HUES64 (cell line): ENCODE measurements around the gene GRIK1.

ENCODE experiments used
- H3K27ac ChIP-seq: 2 replicates; pipeline ENCODE4 v1.7.0; 2013; ENCODE audit warnings: low read depth, low read length, inconsistent platforms
- H3K27me3 ChIP-seq: 2 replicates; pipeline ENCODE4 v1.6.1; 2013; ENCODE audit warnings: mild to moderate bottlenecking, low read length; ENCODE audit not compliant: insufficient read depth
- H3K36me3 ChIP-seq: 2 replicates; pipeline ENCODE4 v1.6.1; 2013; ENCODE audit warnings: mild to moderate bottlenecking, low read length; ENCODE audit not compliant: insufficient read depth
- H3K4me1 ChIP-seq: 2 replicates; pipeline ENCODE4 v1.6.1; 2013; ENCODE audit warnings: mild to moderate bottlenecking, low read length, moderate library complexity; ENCODE audit not compliant: insufficient read depth
- H3K4me3 ChIP-seq: 2 replicates; pipeline ENCODE4 v1.5.1; 2013; ENCODE audit warnings: mild to moderate bottlenecking, low read length, moderate library complexity
- H3K9ac ChIP-seq: 2 replicates; pipeline ENCODE4 v1.6.1; 2013; ENCODE audit warnings: mild to moderate bottlenecking, low read depth, low read length
- H3K9me3 ChIP-seq: 2 replicates; pipeline ENCODE4 v1.6.1; 2013; ENCODE audit warnings: low read depth, low read length; ENCODE audit not compliant: insufficient read depth
- WGBS: fragments of 150-250, 120-280 bp; methylation state at CpG from one replicate; pipeline ENCODE4 v1.1.7; 2013; ENCODE audit warnings: missing lambda C conversion rate; 5-methylcytosine and 5-hydroxymethylcytosine counted together

Gene GRIK1

DNA sequence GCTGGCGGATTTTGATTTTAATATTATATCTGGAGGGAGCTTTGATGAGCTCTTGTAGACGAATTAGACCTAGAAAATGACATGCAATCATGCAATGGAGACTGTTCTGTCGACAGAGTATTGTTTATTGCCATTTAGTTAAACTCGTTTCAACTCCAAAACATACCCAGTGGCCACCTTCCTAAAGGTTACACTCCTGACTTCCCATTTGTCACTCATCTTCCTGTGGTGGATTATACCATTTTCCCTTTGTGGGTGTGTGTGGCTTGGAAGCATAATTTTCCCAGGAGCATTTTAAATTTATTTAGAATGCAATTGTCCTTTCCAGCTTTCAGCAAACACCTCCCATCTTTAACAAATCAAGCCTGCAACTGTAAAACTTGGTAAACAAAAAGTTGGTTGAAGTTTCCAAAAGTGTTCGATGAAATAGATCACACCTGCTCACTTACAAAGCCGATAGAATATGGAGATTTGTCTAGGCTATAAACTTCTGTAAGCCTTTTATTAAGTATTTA, 266.6 kb downstream of the GRIK1 start:
- WGBS: 92% methylated on average over 4 of the region's 6 CpGs
- Histone ChIP-seq H3K36me3 (no peaks in the 10 kb centered on the region), H3K4me3 (no peak overlapping the region), H3K27ac (no peak overlapping the region), H3K4me1 (peaks cover 25% of the 10 kb centered on the region), H3K9ac (no peak overlapping the region), H3K9me3 (no peaks in the 10 kb centered on the region), H3K27me3 (no peaks in the 10 kb centered on the region)

GRCh38 chr21:29671728-29672127, 268.1 kb downstream of the GRIK1 start:
- Histone ChIP-seq H3K36me3 (no peaks in the 10 kb centered on the region), H3K27me3 (no peaks in the 10 kb centered on the region), H3K27ac (no peak overlapping the region), H3K9ac (no peak overlapping the region), H3K9me3 (no peaks in the 10 kb centered on the region), H3K4me3 (no peak overlapping the region), H3K4me1 (peaks cover 18% of the 10 kb centered on the region)
- WGBS: 95% methylated on average over 4 of the region's 4 CpGs

DNA sequence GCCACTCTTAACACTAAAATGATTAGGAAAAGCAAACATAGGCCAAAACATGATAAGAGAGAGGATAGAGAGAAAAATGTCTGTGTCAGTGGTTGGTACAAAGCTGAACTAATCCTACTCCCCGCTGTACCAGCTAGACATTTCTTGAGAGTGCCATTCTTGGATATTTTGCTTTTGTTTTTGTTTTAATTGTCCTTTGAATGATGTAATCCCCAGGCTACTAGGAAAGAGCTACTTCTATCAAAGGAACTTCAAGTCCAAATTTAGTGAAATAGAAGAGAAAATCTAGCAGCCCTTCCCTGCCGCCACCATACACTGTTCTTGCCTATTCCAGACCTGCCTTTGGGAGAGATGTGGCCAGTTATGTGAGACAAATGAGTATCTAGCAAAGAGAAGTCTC, 269.6 kb downstream of the GRIK1 start:
- peaks cover 3% of the 10 kb centered on the region for H3K4me1 ChIP-seq
- no peaks in the 10 kb centered on the region for H3K27me3 ChIP-seq
- 100% methylated on average over 1 of the region's 2 CpGs for WGBS
- H3K9me3 ChIP-seq: no peaks in the 10 kb centered on the region
- H3K4me3 ChIP-seq: no peak overlapping the region
- H3K36me3 ChIP-seq: no peaks in the 10 kb centered on the region
- H3K9ac ChIP-seq: no peak overlapping the region
- H3K27ac ChIP-seq: no peak overlapping the region

GRCh38 chr21:29669416-29669815, 270.4 kb downstream of the GRIK1 start:
- Histone ChIP-seq H3K4me1 (no peaks in the 10 kb centered on the region), H3K4me3 (no peak overlapping the region), H3K27ac (no peak overlapping the region), H3K9ac (no peak overlapping the region), H3K9me3 (no peaks in the 10 kb centered on the region), H3K27me3 (no peaks in the 10 kb centered on the region), H3K36me3 (no peaks in the 10 kb centered on the region)
- WGBS: 84% methylated on average over 2 of the region's 2 CpGs

GRCh38 chr21:29667651-29668050, 272.1 kb downstream of the GRIK1 start:
- no peaks in the 10 kb centered on the region for H3K36me3 ChIP-seq
- H3K4me1 ChIP-seq: peaks cover 7% of the 10 kb centered on the region; the same call in 1 of the 2 replicates
- H3K9me3 ChIP-seq: no peaks in the 10 kb centered on the region
- 93% methylated on average over 3 of the region's 3 CpGs for whole genome bisulfite sequencing
- no peak overlapping the region for H3K4me3 ChIP-seq
- no peaks in the 10 kb centered on the region for H3K27me3 ChIP-seq
- no peak overlapping the region for H3K27ac ChIP-seq
- H3K9ac ChIP-seq: no peak overlapping the region

DNA sequence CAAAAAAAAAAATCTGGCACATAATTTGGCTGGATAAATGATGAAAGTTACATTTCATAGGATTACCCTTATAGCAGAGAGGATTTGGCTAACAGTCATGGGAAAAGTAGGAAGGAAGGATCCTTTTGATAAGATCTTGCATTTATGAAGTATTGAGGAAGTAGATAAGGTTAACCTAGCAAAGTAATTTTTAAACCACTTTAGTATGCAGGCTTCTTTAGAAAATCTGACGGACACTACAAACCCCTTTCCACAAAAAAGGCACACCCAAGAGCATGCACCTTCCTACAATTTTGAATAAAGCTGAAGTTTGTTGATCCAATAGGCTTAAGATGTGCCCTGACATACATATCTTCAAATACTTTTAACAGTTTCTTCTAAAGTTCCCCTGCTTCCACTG, 275.2 kb downstream of the GRIK1 start:
- peaks cover 7% of the 10 kb centered on the region; the same call in 1 of the 2 replicates for H3K4me1 ChIP-seq
- no peak overlapping the region for H3K9ac ChIP-seq
- WGBS: 100% methylated on average over 1 of the region's 1 CpG
- no peak overlapping the region for H3K4me3 ChIP-seq
- H3K9me3 ChIP-seq: no peaks in the 10 kb centered on the region
- no peak overlapping the region for H3K27ac ChIP-seq
- no peaks in the 10 kb centered on the region for H3K27me3 ChIP-seq
- H3K36me3 ChIP-seq: no peaks in the 10 kb centered on the region

DNA sequence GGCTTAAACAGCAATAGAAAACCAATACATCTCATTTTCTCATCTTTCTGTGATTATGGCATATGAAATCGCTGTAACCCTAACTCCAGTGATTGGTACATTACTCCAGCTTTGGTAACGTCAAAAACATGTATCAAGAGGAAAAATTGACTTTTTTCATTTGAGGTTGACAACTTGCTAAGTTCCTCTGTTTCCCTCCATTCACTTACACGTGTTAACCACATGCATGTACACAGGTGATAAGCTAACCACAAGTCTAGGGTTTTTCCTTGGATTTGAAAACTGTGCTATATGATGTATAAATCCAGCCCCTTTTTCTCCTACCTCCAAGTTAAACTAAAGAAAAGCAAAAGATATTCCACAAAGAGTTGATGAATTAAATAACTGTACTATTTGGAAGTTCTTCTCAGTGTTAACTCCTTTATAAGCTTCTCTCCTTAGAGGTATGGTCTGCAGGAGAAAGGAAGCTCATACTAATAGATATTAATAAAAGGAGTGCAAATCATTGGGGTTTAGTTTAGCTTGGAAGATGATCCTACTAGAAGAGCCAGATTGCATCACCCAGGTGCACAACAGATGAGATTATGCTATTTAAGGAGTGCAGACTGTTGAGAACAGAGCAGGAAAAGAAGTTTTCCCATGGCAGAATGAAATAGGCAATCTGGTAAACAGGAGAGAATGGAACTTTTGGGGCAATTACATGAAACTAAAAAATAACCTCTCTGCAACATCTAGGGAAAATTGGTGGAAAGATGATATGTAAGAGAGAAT, 277.9 kb downstream of the GRIK1 start:
- WGBS: 90% methylated on average over 3 of the region's 3 CpGs
- no peak overlapping the region for H3K9ac ChIP-seq
- no peaks in the 10 kb centered on the region for H3K9me3 ChIP-seq
- H3K36me3 ChIP-seq: no peaks in the 10 kb centered on the region
- H3K4me1 ChIP-seq: peaks cover 7% of the 10 kb centered on the region; the same call in 1 of the 2 replicates
- no peak overlapping the region for H3K4me3 ChIP-seq
- no peaks in the 10 kb centered on the region for H3K27me3 ChIP-seq
- H3K27ac ChIP-seq: no peak overlapping the region

DNA sequence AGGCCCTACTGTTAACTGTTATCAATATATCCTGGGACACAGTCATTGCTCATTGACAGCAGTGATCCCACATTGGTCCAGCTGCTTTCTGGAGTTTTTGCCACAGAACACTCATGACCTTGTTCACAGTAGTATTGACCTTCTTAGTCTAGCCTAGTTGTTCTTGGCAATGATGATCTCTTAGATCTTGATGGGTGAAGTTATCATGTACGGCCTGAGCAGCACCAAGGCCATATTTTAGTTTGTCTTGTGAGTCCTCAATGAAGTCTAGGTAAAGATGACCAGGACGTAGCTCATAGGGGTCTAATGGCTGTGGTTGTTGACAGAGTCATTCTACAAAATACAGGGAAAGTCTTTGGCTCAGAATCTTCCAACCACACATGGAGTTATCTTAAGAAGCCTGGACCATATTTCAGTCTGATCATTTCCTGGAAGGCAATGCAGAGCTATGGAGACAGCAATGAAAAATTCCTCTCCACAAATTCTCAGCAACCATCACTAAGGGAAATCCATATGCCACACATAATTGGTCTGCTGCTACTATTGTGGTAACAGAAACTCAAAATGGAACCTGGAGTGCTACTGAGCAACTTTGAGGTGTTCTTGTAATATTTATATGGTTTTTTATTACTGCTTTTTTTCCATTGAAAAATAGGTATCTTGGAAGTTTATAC, 279.6 kb downstream of the GRIK1 start:
- 86% methylated on average over 2 of the region's 2 CpGs for WGBS
- Histone ChIP-seq H3K27ac (no peak overlapping the region), H3K9ac (no peak overlapping the region), H3K36me3 (no peaks in the 10 kb centered on the region), H3K27me3 (no peaks in the 10 kb centered on the region), H3K4me3 (no peak overlapping the region), H3K4me1 (peaks cover 7% of the 10 kb centered on the region; the same call in 1 of the 2 replicates), H3K9me3 (no peaks in the 10 kb centered on the region)

DNA sequence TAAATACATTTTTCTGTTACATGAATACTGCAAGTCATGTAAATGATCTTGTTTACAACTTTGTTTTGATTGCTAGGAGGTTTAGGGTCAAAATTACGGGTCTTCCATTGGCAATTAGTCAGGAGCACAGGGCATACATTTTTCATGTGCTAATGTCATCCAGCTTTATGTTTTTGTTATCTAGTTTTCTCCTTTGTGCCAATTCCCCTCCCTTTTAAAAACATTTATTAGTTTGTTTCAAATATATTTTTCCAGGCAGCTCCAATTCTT, 280.9 kb downstream of the GRIK1 start:
- Histone ChIP-seq H3K4me3 (no peak overlapping the region), H3K27me3 (no peaks in the 10 kb centered on the region), H3K27ac (no peak overlapping the region), H3K4me1 (peaks cover 2% of the 10 kb centered on the region; the same call in 1 of the 2 replicates), H3K36me3 (no peaks in the 10 kb centered on the region), H3K9ac (no peak overlapping the region), H3K9me3 (no peaks in the 10 kb centered on the region)
- 31% methylated on average over 1 of the region's 1 CpG for WGBS

DNA sequence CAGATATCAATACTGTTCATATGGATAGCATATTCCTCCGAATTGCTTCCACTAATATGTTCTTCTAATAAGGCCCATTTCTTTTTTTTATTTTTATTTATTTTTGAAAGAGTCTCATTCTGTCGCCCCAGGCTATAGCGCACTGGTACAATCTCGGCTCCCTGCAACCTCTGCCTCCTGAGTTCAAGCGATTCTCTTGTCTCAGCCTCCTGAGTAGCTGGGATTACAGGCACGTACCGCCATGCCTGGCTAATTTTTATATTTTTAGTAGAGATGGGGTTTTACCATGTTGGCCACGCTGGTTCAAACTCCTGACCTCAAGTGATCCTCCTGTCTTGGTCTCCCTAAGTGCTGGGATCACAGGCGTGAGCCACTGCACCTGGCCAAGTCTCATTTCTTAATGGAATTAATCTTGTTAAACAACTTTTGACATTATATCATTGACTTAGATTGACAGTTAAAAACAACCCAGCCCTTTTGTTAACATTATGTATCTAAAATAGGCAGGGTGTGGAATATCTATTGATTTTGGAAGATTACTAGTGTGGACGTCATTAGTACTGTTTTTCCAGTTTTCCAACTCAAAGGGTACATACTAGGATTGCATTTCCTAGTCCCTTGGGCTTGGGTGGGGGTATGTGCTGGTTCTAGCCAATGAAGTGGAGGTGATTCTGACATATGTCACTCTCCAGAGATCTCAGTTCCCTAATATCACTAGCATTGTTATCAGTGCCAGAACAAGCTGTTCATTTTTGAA, 281.4 kb downstream of the GRIK1 start:
- H3K4me3 ChIP-seq: no peak overlapping the region
- no peaks in the 10 kb centered on the region for H3K9me3 ChIP-seq
- H3K9ac ChIP-seq: no peak overlapping the region
- H3K36me3 ChIP-seq: no peaks in the 10 kb centered on the region
- H3K27me3 ChIP-seq: no peaks in the 10 kb centered on the region
- no peak overlapping the region for H3K27ac ChIP-seq
- 95% methylated on average over 8 of the region's 10 CpGs for WGBS
- H3K4me1 ChIP-seq: no peaks in the 10 kb centered on the region
